Measurements from ENCODE around the gene DHX8. TPM values are rescaled to one million over a fixed set of nuclear protein-coding genes. Genes with fewer than 3 reads are reported as not detected.
A peak's percentile ranks its signal among the peaks of the same experiment; 100 is the strongest.

DHX8 gene
- total RNA-seq, result 10 to 100 TPM; 15.3 to 44.9 (median 36.4) TPM

DNA sequence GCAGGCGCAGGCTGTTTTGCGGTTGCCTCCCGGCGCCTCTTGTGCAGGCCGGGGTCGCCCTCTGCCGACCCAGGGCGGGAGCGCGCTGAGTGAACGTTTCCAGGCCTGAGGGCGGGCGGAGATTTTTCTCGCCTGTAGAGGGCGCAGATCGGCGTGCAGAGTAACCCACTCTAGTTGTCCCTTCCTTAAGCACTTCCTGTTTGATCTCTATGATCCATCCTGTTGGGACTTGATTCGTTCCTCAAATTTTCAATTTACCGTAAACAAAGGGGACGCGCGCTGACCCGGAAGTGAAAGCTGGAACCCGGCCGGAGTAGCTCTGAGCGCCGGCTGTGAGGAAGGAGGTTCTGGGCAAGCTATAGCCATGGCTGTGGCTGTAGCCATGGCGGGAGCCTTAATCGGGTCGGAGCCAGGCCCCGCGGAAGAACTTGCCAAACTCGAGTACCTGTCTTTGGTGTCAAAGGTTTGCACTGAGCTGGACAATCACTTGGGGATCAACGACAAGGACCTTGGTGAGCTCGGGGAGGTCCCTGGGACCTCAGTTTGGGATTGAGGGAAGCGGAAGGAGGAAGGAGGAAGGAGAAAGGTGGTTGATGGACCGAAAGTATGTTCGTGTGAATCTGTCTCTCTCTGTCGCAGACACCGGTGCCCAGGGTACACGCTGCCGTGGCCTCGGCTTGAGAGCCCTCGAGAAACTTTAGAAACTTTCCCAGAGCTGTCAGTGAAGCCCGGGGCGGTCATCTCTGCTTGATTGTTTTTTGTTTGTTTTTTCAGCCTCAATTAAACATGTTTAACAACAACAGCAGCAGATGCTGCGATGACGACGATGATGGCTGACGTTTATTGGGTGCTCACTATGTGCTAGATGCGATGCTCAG lies at the start of gene DHX8:
Gene DHX8, plus strand, starts transcription at position 302 of the 878 bp plus-strand sequence. Its CDS starts 63 bp downstream, at position 365.
- H3K27ac ChIP-seq, result peak within 1 kb of the TSS; percentile 81 to 93 (median 88)
- DNase-seq, result peak; percentile 98
- H3K4me3 ChIP-seq, result peak within 1 kb of the TSS; percentile 62 to 85 (median 76)
- WGBS, 2 donors (ENCODE audit: low coverage in 1 of 2), result 0% methylated on average over 7 to 51 of the region's 51 CpGs
- peaks cover 16 to 30% (median 22%) of the 10 kb centered on the region in 4 donors for H3K4me1 ChIP-seq
- no peaks in the 10 kb centered on the region for H3K27me3 ChIP-seq
- no peaks in the 10 kb centered on the region for H3K36me3 ChIP-seq
- intact Hi-C loops (cut with DNase I; ENCODE audit: low total_unique reads), result loop anchor here (1.0 to 5.0 kb wide), 2 partner anchors 52 to 91 kb away; no protein-coding TSS in a partner anchor
- in situ Hi-C loops (cut with MboI; ENCODE audit: low pct_ligation_motif_present in 1 of 4, low pct_unique_long_range_greater_than_20kb in 1 of 4, low sequenced_read_pairs in 3 of 4), result loop anchor here (5.0 to 25.0 kb wide), 4 partner anchors 82 to 272 kb away; partner anchors contain the start of genes ARL4D (in 2 of the 4) and TMEM106A (in 1 of the 4)
- no peaks in the 10 kb centered on the region for H3K9me3 ChIP-seq
- TF ChIP-seq EP300 (IDR thresholded peaks at IDR 0.05; ENCODE audit: low read depth) (no peak), POLR2A (IDR thresholded peaks at IDR 0.05) (peak; percentile 85), POLR2AphosphoS5 (IDR thresholded peaks at IDR 0.05) (peak; percentile 86 to 87 (median 87))
- TF ChIP-seq, protein P1, sequence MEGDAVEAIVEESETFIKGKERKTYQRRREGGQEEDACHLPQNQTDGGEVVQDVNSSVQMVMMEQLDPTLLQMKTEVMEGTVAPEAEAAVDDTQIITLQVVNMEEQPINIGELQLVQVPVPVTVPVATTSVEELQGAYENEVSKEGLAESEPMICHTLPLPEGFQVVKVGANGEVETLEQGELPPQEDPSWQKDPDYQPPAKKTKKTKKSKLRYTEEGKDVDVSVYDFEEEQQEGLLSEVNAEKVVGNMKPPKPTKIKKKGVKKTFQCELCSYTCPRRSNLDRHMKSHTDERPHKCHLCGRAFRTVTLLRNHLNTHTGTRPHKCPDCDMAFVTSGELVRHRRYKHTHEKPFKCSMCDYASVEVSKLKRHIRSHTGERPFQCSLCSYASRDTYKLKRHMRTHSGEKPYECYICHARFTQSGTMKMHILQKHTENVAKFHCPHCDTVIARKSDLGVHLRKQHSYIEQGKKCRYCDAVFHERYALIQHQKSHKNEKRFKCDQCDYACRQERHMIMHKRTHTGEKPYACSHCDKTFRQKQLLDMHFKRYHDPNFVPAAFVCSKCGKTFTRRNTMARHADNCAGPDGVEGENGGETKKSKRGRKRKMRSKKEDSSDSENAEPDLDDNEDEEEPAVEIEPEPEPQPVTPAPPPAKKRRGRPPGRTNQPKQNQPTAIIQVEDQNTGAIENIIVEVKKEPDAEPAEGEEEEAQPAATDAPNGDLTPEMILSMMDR (IDR thresholded peaks at IDR 0.05), result peak; percentile 100

GRCh38 chr17:43434902-43435319 lies 48.9 kb upstream of the DHX8 start:
- H3K36me3 ChIP-seq, result no peaks in the 10 kb centered on the region
- intact Hi-C loops (cut with DNase I; ENCODE audit: low total_unique reads) (loop anchor here (5.0 kb wide), 1 partner anchor 47 kb away; the partner anchor contains the start of gene DHX8), in situ Hi-C loops (cut with MboI; ENCODE audit: low pct_ligation_motif_present in 1 of 4, low pct_unique_long_range_greater_than_20kb in 1 of 4, low sequenced_read_pairs in 3 of 4) (no loop called here)
- DNase-seq, result no peak
- no peak for TF ChIP-seq EP300 (IDR thresholded peaks at IDR 0.05; ENCODE audit: low read depth)
- TF ChIP-seq POLR2A (IDR thresholded peaks at IDR 0.05), result no peak
- TF ChIP-seq POLR2AphosphoS5 (IDR thresholded peaks at IDR 0.05), result no peak
- TF ChIP-seq, protein P1 (IDR thresholded peaks at IDR 0.05), result no peak
- H3K27ac ChIP-seq, result no peak overlapping the region
- WGBS, 2 donors (ENCODE audit: low coverage in 1 of 2), result 88 to 96% methylated on average over 4 of the region's 4 CpGs
- no peaks in the 10 kb centered on the region for H3K9me3 ChIP-seq
- H3K4me1 ChIP-seq, result peaks cover 0 to 5% (median 0%) of the 10 kb centered on the region in 4 donors
- no peak overlapping the region for H3K4me3 ChIP-seq
- H3K27me3 ChIP-seq, result no peaks in the 10 kb centered on the region

GRCh38 chr17:43437756-43438155 lies 46.0 kb upstream of the DHX8 start:
- TF ChIP-seq, protein P1 (IDR thresholded peaks at IDR 0.05), result no peak
- TF ChIP-seq EP300 (IDR thresholded peaks at IDR 0.05; ENCODE audit: low read depth) (no peak), POLR2A (IDR thresholded peaks at IDR 0.05) (no peak), POLR2AphosphoS5 (IDR thresholded peaks at IDR 0.05) (no peak)
- Histone ChIP-seq H3K27me3 (no peaks in the 10 kb centered on the region), H3K36me3 (no peaks in the 10 kb centered on the region), H3K4me1 (no peaks in the 10 kb centered on the region), H3K27ac (no peak overlapping the region), H3K9me3 (no peaks in the 10 kb centered on the region), H3K4me3 (no peak overlapping the region)
- WGBS, 2 donors (ENCODE audit: low coverage in 1 of 2), result 71 to 86% methylated on average over 1 of the region's 1 CpG
- in situ Hi-C loops (cut with MboI; ENCODE audit: low pct_ligation_motif_present in 1 of 4, low pct_unique_long_range_greater_than_20kb in 1 of 4, low sequenced_read_pairs in 3 of 4), result no loop called here
- intact Hi-C loops (cut with DNase I; ENCODE audit: low total_unique reads), result no loop called here
- DNase-seq, result no peak

- no peaks in the 10 kb centered on the region for H3K9me3 ChIP-seq
- in situ Hi-C loops (cut with MboI; ENCODE audit: low pct_ligation_motif_present in 1 of 4, low pct_unique_long_range_greater_than_20kb in 1 of 4, low sequenced_read_pairs in 3 of 4) (no loop called here), intact Hi-C loops (cut with DNase I; ENCODE audit: low total_unique reads) (no loop called here)
- no peaks in the 10 kb centered on the region for H3K27me3 ChIP-seq
- H3K36me3 ChIP-seq, result no peaks in the 10 kb centered on the region
- 85 to 89% methylated on average over 4 to 5 of the region's 5 CpGs for WGBS, 2 donors (ENCODE audit: low coverage in 1 of 2)
- no peak for TF ChIP-seq POLR2AphosphoS5 (IDR thresholded peaks at IDR 0.05)
- no peak overlapping the region for H3K27ac ChIP-seq
- no peaks in the 10 kb centered on the region for H3K4me1 ChIP-seq
- no peak for DNase-seq
- H3K4me3 ChIP-seq, result no peak overlapping the region
Measured at GRCh38 chr17:43438626-43439025, 45.1 kb upstream of the DHX8 start.

Data from transverse colon (tissue), 4 donors.